Liver (tissue), 9 donors: Measurements from ENCODE around the gene TMIGD3. TPM values are rescaled to one million over a fixed set of nuclear protein-coding genes. Genes with fewer than 3 reads are reported as not detected.

ENCODE experiments used
- DNase-seq: peaks from one replicate; pipeline ENCODE4 v3.0.0-alpha.2; 2017; ENCODE audit warnings: low spot score
- H3K27ac ChIP-seq, 2 donors: one replicate each; pipeline ENCODE4 v1.7.0; 2013; ENCODE audit warnings: inconsistent platforms in 2 of 2, low read length in 2 of 2, control low read depth in 1 of 2, low read depth in 1 of 2, mild to moderate bottlenecking in 1 of 2
- H3K27me3 ChIP-seq, 4 donors: one replicate each; pipeline versions ENCODE4 v1.6.1 to v1.7.0; 2013; ENCODE audit warnings: low read length in 3 of 4, inconsistent platforms in 1 of 4, mild to moderate bottlenecking in 1 of 4, moderate library complexity in 1 of 4; ENCODE audit not compliant: control insufficient read depth in 4 of 4, insufficient read depth in 4 of 4
- H3K36me3 ChIP-seq, 4 donors: one replicate each; pipeline versions ENCODE4 v1.6.1 to v1.7.0; 2013; ENCODE audit warnings: low read length in 3 of 4, mild to moderate bottlenecking in 3 of 4, low read depth in 1 of 4, moderate library complexity in 1 of 4; ENCODE audit not compliant: control insufficient read depth in 4 of 4, insufficient read depth in 3 of 4
- H3K4me1 ChIP-seq, 4 donors: one replicate each; pipeline versions ENCODE4 v1.6.1 to v1.7.0; 2013; ENCODE audit warnings: low read length in 3 of 4, mild to moderate bottlenecking in 3 of 4, moderate library complexity in 1 of 4; ENCODE audit not compliant: control insufficient read depth in 4 of 4, insufficient read depth in 4 of 4
- H3K4me3 ChIP-seq, 3 donors: one replicate each; pipeline versions ENCODE4 v1.6.1 to v1.7.0; 2013; ENCODE audit warnings: low read length in 3 of 3, control low read depth in 1 of 3, low read depth in 1 of 3, mild to moderate bottlenecking in 1 of 3
- H3K9ac ChIP-seq, 2 donors: one replicate each; pipeline ENCODE4 v1.7.0; 2013; ENCODE audit warnings: low read length in 2 of 2, mild to moderate bottlenecking in 2 of 2, moderate library complexity in 2 of 2, control low read depth in 1 of 2, low read depth in 1 of 2
- H3K9me3 ChIP-seq, 4 donors: one replicate each; pipeline versions ENCODE4 v1.6.1 to v1.7.0; 2013; ENCODE audit warnings: low read length in 3 of 4; ENCODE audit not compliant: control insufficient read depth in 4 of 4
- ATF3 ChIP-seq: IDR thresholded peaks from 2 replicates; pipeline ENCODE4 v1.6.1; 2016; ENCODE audit warnings: antibody characterized with exemption
- CTCF ChIP-seq: fragments of 150-350 bp; IDR thresholded peaks from 2 replicates; pipeline ENCODE4 v1.5.1; 2017; ENCODE audit warnings: improper control_type of control experiment, low read depth, low read length; ENCODE audit not compliant: missing input control
- FOXA1 ChIP-seq: IDR thresholded peaks from 2 replicates; pipeline ENCODE4 v1.6.1; 2016; ENCODE audit warnings: antibody characterized with exemption
- FOXA2 ChIP-seq: IDR thresholded peaks from 2 replicates; pipeline ENCODE4 v1.6.1; 2016; ENCODE audit warnings: antibody characterized with exemption
- GABPA ChIP-seq, 2 donors: IDR thresholded peaks in 1 of 2; conservative IDR thresholded peaks in 1 of 2; 2 replicates each; pipeline ENCODE4 v1.6.1; 2016; ENCODE audit warnings: antibody characterized with exemption in 2 of 2, mild to moderate bottlenecking in 1 of 2, moderate library complexity in 1 of 2
- HNF4A ChIP-seq, 2 donors: conservative IDR thresholded peaks; 2 replicates each; pipeline ENCODE4 v1.6.1; 2016; ENCODE audit warnings: antibody characterized with exemption in 2 of 2, mild to moderate bottlenecking in 2 of 2
- HNF4G ChIP-seq: IDR thresholded peaks from 2 replicates; pipeline ENCODE4 v1.6.1; 2016; ENCODE audit warnings: antibody characterized with exemption
- MAX ChIP-seq: IDR thresholded peaks from 2 replicates; pipeline ENCODE4 v1.6.1; 2016; ENCODE audit warnings: antibody characterized with exemption
- NR2F2 ChIP-seq: IDR thresholded peaks from 2 replicates; pipeline ENCODE4 v1.6.1; 2016; ENCODE audit warnings: antibody characterized with exemption
- RAD21 ChIP-seq, 2 donors: IDR thresholded peaks; 2 replicates each; pipeline ENCODE4 v1.6.1; 2016; ENCODE audit warnings: antibody characterized with exemption in 2 of 2, mild to moderate bottlenecking in 2 of 2
- REST ChIP-seq: IDR thresholded peaks from 2 replicates; pipeline ENCODE4 v1.6.1; 2016; ENCODE audit warnings: antibody characterized with exemption, mild to moderate bottlenecking
- SP1 ChIP-seq: IDR thresholded peaks from 2 replicates; pipeline ENCODE4 v1.6.1; 2018; ENCODE audit warnings: antibody characterized with exemption, mild to moderate bottlenecking
- TAF1 ChIP-seq: conservative IDR thresholded peaks from 2 replicates; pipeline ENCODE4 v1.6.1; 2016; ENCODE audit warnings: antibody characterized with exemption, mild to moderate bottlenecking
- ZBTB33 ChIP-seq: IDR thresholded peaks from 2 replicates; pipeline ENCODE4 v1.6.1; 2016; ENCODE audit warnings: antibody characterized with exemption
- WGBS: extraction: QIAGEN DNeasy Blood & Tissue Kit; methylation state at CpG from one replicate; pipeline ENCODE4 v1.1.7; 2013; 5-methylcytosine and 5-hydroxymethylcytosine counted together
- polyA plus RNA-seq, 2 donors: library from polyadenylated mRNA; stranded (reverse) in 1 of 2; unstranded in 1 of 2; fragments of 200-250 nt in 1 of 2; fragments of >200 nt in 1 of 2; fragmentation: Nextera tagmentation in 1 of 2; extraction: Ambion mirVana in 1 of 2; gene quantifications; one replicate each; pipeline versions ENCODE4 v1.2.1 to v1.2.3, GENCODE V29; 2013 to 2015
- total RNA-seq, 2 donors: library from RNA; depleted of rRNA; stranded (reverse); fragments of >200 nt; gene quantifications; one replicate each; pipeline ENCODE4 v1.2.3, GENCODE V29; 2014
- donor health status: healthy.
- donor health status: healthy.
- donor health status: healthy.
- donor health status: healthy.
- donor health status: healthy.

The TMIGD3 gene
- total and polyA plus RNA-seq, 4 donors, result 2.6 to 5.9 (median 4.6) TPM

- H3K4me3 ChIP-seq, result no peak overlapping the region
- H3K27ac ChIP-seq, result no peak overlapping the region
- WGBS, result 89% methylated on average over 3 of the region's 3 CpGs
- peaks cover 0 to 4% (median 1%) of the 10 kb centered on the region in 4 donors for H3K4me1 ChIP-seq
- no peaks in the 10 kb centered on the region for H3K27me3 ChIP-seq
- TF ChIP-seq FOXA1 (no peak), NR2F2 (no peak), ATF3 (no peak), GABPA (IDR thresholded peaks at IDR 0.05 in 1 of 2, conservative IDR thresholded peaks at IDR 0.05 in 1 of 2) (no peak), REST (no peak), MAX (no peak), RAD21 (IDR thresholded peaks at IDR 0.05) (no peak), CTCF (no peak), HNF4A (conservative IDR thresholded peaks at IDR 0.05) (no peak), SP1 (no peak), TAF1 (no peak), ZBTB33 (no peak), FOXA2 (no peak), HNF4G (no peak)
- no peak overlapping the region for H3K9ac ChIP-seq
- no peaks in the 10 kb centered on the region for H3K9me3 ChIP-seq
- no peaks in the 10 kb centered on the region for H3K36me3 ChIP-seq
- no peak for DNase-seq
Observed at GRCh38 chr1:111520053-111520452, 16.6 kb upstream of the TMIGD3 start.

- WGBS, result 94% methylated on average over 1 of the region's 1 CpG
- H3K9me3 ChIP-seq, result no peaks in the 10 kb centered on the region
- no peaks in the 10 kb centered on the region for H3K36me3 ChIP-seq
- no peak for TF ChIP-seq HNF4A (conservative IDR thresholded peaks at IDR 0.05)
- H3K4me3 ChIP-seq, result no peak overlapping the region
- H3K4me1 ChIP-seq, result peaks cover 0 to 7% (median 2%) of the 10 kb centered on the region in 4 donors
- DNase-seq, result no peak
- H3K27ac ChIP-seq, result no peak overlapping the region
- no peaks in the 10 kb centered on the region for H3K27me3 ChIP-seq
- H3K9ac ChIP-seq, result no peak overlapping the region
Observed at GRCh38 chr1:111517469-111518225, 14.2 kb upstream of the TMIGD3 start.
